ENCODE data around the gene SIGLEC15. TPM values are rescaled to one million over a fixed set of nuclear protein-coding genes. Genes with fewer than 3 reads are reported as not detected.
"Not testable (repeated sequence)": the region's sequence is repeated elsewhere in the genome, so short reads cannot be mapped to it uniquely, and the experiment has no call there.

SIGLEC15 gene
- total RNA-seq, 1 experiment from 2014 or later = 0.13 TPM

- H3K14ac ChIP-seq (ENCODE audit: insufficient read depth, low read length) = peak overlapping the region; percentile 48; the same call in 1 of the 2 replicates
- not testable (repeated sequence) for H3K23ac ChIP-seq (ENCODE audit: insufficient read length, low read depth, low read length); H3K4me3 Mint-ChIP-seq; H2BK15ac ChIP-seq (ENCODE audit: low read depth, low read length); H3K9me3 ChIP-seq (ENCODE audit: control insufficient read depth, low read depth, low read length); H3K23me2 ChIP-seq (ENCODE audit: insufficient read length, low read depth, low read length, poor library complexity, severe bottlenecking); H3K4me1 ChIP-seq (ENCODE audit: insufficient read depth, low read length); H4K5ac ChIP-seq (ENCODE audit: insufficient read length, low read depth, low read length); H4K91ac ChIP-seq (ENCODE audit: insufficient read length, low read depth, low read length); H3K79me1 ChIP-seq (ENCODE audit: insufficient read depth, low read depth, low read length, poor library complexity, severe bottlenecking); H2BK120ac ChIP-seq (ENCODE audit: low read depth, low read length, poor library complexity, severe bottlenecking); H4K20me1 ChIP-seq (ENCODE audit: control insufficient read depth, insufficient read depth, insufficient read length); H2BK20ac ChIP-seq (ENCODE audit: low read depth, low read length, poor library complexity, severe bottlenecking); H3K27me3 Mint-ChIP-seq (ENCODE audit: low read depth); H3K27me3 ChIP-seq (ENCODE audit: insufficient read depth, low read length); H3K4ac ChIP-seq (ENCODE audit: low read depth, low read length); H4K8ac ChIP-seq (replicated peaks; ENCODE audit: insufficient read length, low read depth, low read length); H2BK5ac ChIP-seq (ENCODE audit: insufficient read length, low read length); H2AK5ac ChIP-seq (ENCODE audit: insufficient read length, low read length); H2AFZ ChIP-seq (ENCODE audit: low read length); H3K79me2 ChIP-seq (ENCODE audit: insufficient read depth, low read length); H3T11ph ChIP-seq (ENCODE audit: low read length); H3K56ac ChIP-seq (ENCODE audit: insufficient read length, low read depth, low read length); H3K27ac ChIP-seq (ENCODE audit: insufficient read length, low read depth, low read length); H3K9ac ChIP-seq (ENCODE audit: extremely low read depth, insufficient read length, low read length); H2BK12ac ChIP-seq (ENCODE audit: insufficient read length, low read depth, low read length); H3K4me2 ChIP-seq (ENCODE audit: insufficient read depth, insufficient read length, low read length)
- Mint-ChIP-seq H3K4me1 (peaks cover 20 to 21% of the 10 kb centered on the region in 2 experiments), H3K36me3 (ENCODE audit: insufficient read depth in 1 of 3, low read depth in 3 of 3) (peaks cover 4 to 28% (median 7%) of the 10 kb centered on the region in 3 experiments), H3K27ac (peak overlapping the region in 2 of 3 experiments; percentile 68 to 71; a peak in 3 of 7 replicates), H3K9me3 (peaks cover 22 to 29% of the 10 kb centered on the region in 2 experiments)
- peak; percentile 71; the same call in 2 of the 3 replicates for TF ChIP-seq CTCF (conservative IDR thresholded peaks at IDR 0.05)
- peak; percentile 76 for DNase-seq
- no CpG with 5 or more reads among the region's 2 CpGs for WGBS (ENCODE audit: extremely low coverage, insufficient read length, low lambda C conversion rate)
- H3K18ac ChIP-seq (ENCODE audit: insufficient read length, low read depth, low read length) = peak overlapping the region; percentile 32
Measured at GRCh38 chr18:45807144-45807543, 18.3 kb upstream of the SIGLEC15 start.

GRCh38 chr18:45814733-45815132 lies 10.7 kb upstream of the SIGLEC15 start:
- H3K4me2 ChIP-seq (ENCODE audit: insufficient read depth, insufficient read length, low read length); H3K4me3 Mint-ChIP-seq: not testable (repeated sequence)

More at GRCh38 chr18:45814733-45815132, 10.7 kb upstream of the SIGLEC15 start:
- not testable (repeated sequence) for H3K18ac ChIP-seq (ENCODE audit: insufficient read length, low read depth, low read length); H3K4ac ChIP-seq (ENCODE audit: low read depth, low read length); H4K8ac ChIP-seq (replicated peaks; ENCODE audit: insufficient read length, low read depth, low read length); H3K27me3 ChIP-seq (ENCODE audit: insufficient read depth, low read length); H4K5ac ChIP-seq (ENCODE audit: insufficient read length, low read depth, low read length); H3K23me2 ChIP-seq (ENCODE audit: insufficient read length, low read depth, low read length, poor library complexity, severe bottlenecking); DNase-seq; H3K4me1 ChIP-seq (ENCODE audit: insufficient read depth, low read length); H3T11ph ChIP-seq (ENCODE audit: low read length); H2BK12ac ChIP-seq (ENCODE audit: insufficient read length, low read depth, low read length); H4K20me1 ChIP-seq (ENCODE audit: control insufficient read depth, insufficient read depth, insufficient read length); H3K27me3 Mint-ChIP-seq (ENCODE audit: low read depth); H3K9me3 ChIP-seq (ENCODE audit: control insufficient read depth, low read depth, low read length); H2BK120ac ChIP-seq (ENCODE audit: low read depth, low read length, poor library complexity, severe bottlenecking); H3K56ac ChIP-seq (ENCODE audit: insufficient read length, low read depth, low read length); H2BK5ac ChIP-seq (ENCODE audit: insufficient read length, low read length); H3K79me1 ChIP-seq (ENCODE audit: insufficient read depth, low read depth, low read length, poor library complexity, severe bottlenecking); H3K79me2 ChIP-seq (ENCODE audit: insufficient read depth, low read length); H3K9me3 Mint-ChIP-seq; H4K91ac ChIP-seq (ENCODE audit: insufficient read length, low read depth, low read length); H3K27ac ChIP-seq (ENCODE audit: insufficient read length, low read depth, low read length); H3K4me1 Mint-ChIP-seq; H2AK5ac ChIP-seq (ENCODE audit: insufficient read length, low read length); H3K14ac ChIP-seq (ENCODE audit: insufficient read depth, low read length); H3K9ac ChIP-seq (ENCODE audit: extremely low read depth, insufficient read length, low read length); H3K27ac Mint-ChIP-seq; H3K23ac ChIP-seq (ENCODE audit: insufficient read length, low read depth, low read length); H3K36me3 Mint-ChIP-seq (ENCODE audit: insufficient read depth in 1 of 3, low read depth in 3 of 3); H2AFZ ChIP-seq (ENCODE audit: low read length); H2BK20ac ChIP-seq (ENCODE audit: low read depth, low read length, poor library complexity, severe bottlenecking); H2BK15ac ChIP-seq (ENCODE audit: low read depth, low read length)

Measured in H9 (cell line).